Upper lobe of right lung (tissue), 1 donor: ENCODE data around the gene ADAMTS18. TPM values are rescaled to one million over a fixed set of nuclear protein-coding genes. Genes with fewer than 3 reads are reported as not detected.

Source experiments
- ATAC-seq: fragments of 200-7000 bp; cut with Tn5 transposase; one replicate; pipeline ENCODE4 v1.9.1; 2020; ENCODE audit warnings: mild to moderate bottlenecking, moderate library complexity
- DNase-seq: peaks from one replicate; pipeline ENCODE4 v3.0.0-alpha.2; 2020
- H3K27ac ChIP-seq: fragments of 200-600 bp; one replicate; pipeline ENCODE4 v1.8.0; 2022
- H3K27me3 ChIP-seq: fragments of 200-600 bp; one replicate; pipeline ENCODE4 v1.8.0; 2022; ENCODE audit warnings: mild to moderate bottlenecking
- H3K36me3 ChIP-seq: fragments of 200-600 bp; one replicate; pipeline ENCODE4 v1.8.0; 2022
- H3K4me1 ChIP-seq: fragments of 200-600 bp; one replicate; pipeline ENCODE4 v1.8.0; 2022
- H3K4me3 ChIP-seq: fragments of 200-600 bp; one replicate; pipeline ENCODE4 v1.8.0; 2022; ENCODE audit warnings: mild to moderate bottlenecking
- H3K9me3 ChIP-seq: fragments of 200-600 bp; one replicate; pipeline ENCODE4 v1.8.0; 2022
- intact Hi-C: fragments of 100-400 bp; cut with DNase I; formaldehyde crosslinking; loops from one replicate; pipeline ENCODE4 v1.11.0; 2022
- total RNA-seq: library from RNA; stranded (reverse); fragmentation: NEBNext Ultra II Directional; extraction: Animal tissue kit (Norgen Biotek cat#: 25700); gene quantifications from one replicate; pipeline ENCODE4 v1.2.1, GENCODE V29; 2021
- TF ChIP-seq, protein P1 (sequence below): fragments of 200-600 bp; IDR thresholded peaks from one replicate; pipeline ENCODE4 v1.8.0; 2022; ENCODE audit warnings: antibody characterized with exemption
- donor health status: DM: no; HTN: yes; CAD: no; lungs with severe emphysema.

ADAMTS18 gene
- total RNA-seq, 1 donor from 2014 or later: 0.46 TPM

DNA sequence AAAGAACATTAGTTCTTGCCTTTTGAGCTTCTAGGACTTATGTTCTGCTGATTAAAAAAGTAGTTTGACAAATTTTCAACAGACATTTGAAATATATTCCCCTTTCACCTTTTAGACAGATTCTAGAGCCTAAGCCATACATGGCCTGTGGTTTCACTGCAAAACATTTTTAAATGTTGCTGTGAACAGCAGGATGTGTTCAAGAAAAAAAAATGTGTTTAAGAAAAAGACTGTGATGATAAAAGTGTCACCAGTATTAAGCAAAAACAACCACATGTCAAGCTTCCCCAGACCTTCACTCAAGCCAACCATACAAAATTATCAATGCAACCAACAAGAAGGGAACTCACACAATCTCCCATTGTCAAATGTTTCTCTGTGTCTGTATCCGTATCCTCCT is 132.2 kb downstream of the ADAMTS18 start:
- Histone ChIP-seq H3K4me1 (no peaks in the 10 kb centered on the region), H3K27ac (no peak overlapping the region), H3K27me3 (no peaks in the 10 kb centered on the region), H3K4me3 (no peak overlapping the region), H3K9me3 (no peaks in the 10 kb centered on the region), H3K36me3 (no peaks in the 10 kb centered on the region)
- ATAC-seq (no peak), DNase-seq (no peak)
- intact Hi-C loops: no loop called here
- TF ChIP-seq, protein P1, sequence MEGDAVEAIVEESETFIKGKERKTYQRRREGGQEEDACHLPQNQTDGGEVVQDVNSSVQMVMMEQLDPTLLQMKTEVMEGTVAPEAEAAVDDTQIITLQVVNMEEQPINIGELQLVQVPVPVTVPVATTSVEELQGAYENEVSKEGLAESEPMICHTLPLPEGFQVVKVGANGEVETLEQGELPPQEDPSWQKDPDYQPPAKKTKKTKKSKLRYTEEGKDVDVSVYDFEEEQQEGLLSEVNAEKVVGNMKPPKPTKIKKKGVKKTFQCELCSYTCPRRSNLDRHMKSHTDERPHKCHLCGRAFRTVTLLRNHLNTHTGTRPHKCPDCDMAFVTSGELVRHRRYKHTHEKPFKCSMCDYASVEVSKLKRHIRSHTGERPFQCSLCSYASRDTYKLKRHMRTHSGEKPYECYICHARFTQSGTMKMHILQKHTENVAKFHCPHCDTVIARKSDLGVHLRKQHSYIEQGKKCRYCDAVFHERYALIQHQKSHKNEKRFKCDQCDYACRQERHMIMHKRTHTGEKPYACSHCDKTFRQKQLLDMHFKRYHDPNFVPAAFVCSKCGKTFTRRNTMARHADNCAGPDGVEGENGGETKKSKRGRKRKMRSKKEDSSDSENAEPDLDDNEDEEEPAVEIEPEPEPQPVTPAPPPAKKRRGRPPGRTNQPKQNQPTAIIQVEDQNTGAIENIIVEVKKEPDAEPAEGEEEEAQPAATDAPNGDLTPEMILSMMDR: no peak

DNA sequence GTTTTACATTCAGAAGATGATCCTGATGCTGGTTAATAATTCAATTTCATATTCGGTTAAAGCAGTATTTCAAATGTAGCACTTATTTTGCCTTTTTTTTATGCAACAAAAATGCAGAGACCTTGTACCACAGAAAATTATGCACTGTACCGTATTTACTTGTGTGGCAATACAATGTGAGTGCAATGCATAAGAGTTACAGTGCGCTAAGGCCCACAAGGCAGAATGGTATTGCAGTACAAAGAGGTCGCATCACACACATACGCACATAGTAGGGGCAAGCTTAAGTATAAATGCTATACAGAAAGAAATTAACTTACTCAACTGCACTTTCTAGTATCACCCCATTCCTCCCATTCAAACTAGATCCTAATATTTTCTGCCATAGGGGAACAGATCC is 132.6 kb downstream of the ADAMTS18 start:
- no peak for ATAC-seq

DNA sequence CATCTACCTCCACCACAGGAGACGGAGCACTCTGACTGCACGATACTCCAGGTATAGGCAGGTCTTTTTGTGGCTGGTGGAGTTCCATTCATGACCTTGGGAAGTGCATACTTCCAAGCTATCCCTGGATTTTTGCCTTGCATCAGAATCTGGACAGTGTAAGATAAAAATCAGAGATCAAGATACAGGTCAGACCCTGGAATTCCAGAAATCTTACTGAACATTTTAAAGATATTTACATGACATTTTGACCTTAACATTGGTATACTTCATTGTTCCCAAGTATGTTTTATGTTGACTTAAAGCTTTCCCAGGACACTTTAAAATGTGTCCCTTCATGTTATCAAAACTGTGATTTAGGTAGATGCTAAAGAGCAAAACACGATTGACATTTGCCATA is 134.6 kb downstream of the ADAMTS18 start:
- no peak for DNase-seq
- H3K4me1 ChIP-seq: no peaks in the 10 kb centered on the region
- no peak overlapping the region for H3K4me3 ChIP-seq
- no peak overlapping the region for H3K27ac ChIP-seq
- intact Hi-C loops: no loop called here
- TF ChIP-seq, protein P1: no peak
- no peaks in the 10 kb centered on the region for H3K27me3 ChIP-seq
- no peaks in the 10 kb centered on the region for H3K9me3 ChIP-seq
- H3K36me3 ChIP-seq: no peaks in the 10 kb centered on the region
- no peak for ATAC-seq

More for the DNA sequence above, 132.6 kb downstream of the ADAMTS18 start:
- intact Hi-C loops: no loop called here
- no peaks in the 10 kb centered on the region for H3K4me1 ChIP-seq
- no peak for DNase-seq
- no peaks in the 10 kb centered on the region for H3K36me3 ChIP-seq
- H3K9me3 ChIP-seq: no peaks in the 10 kb centered on the region
- no peak overlapping the region for H3K27ac ChIP-seq
- TF ChIP-seq, protein P1: no peak
- no peak overlapping the region for H3K4me3 ChIP-seq
- no peaks in the 10 kb centered on the region for H3K27me3 ChIP-seq

DNA sequence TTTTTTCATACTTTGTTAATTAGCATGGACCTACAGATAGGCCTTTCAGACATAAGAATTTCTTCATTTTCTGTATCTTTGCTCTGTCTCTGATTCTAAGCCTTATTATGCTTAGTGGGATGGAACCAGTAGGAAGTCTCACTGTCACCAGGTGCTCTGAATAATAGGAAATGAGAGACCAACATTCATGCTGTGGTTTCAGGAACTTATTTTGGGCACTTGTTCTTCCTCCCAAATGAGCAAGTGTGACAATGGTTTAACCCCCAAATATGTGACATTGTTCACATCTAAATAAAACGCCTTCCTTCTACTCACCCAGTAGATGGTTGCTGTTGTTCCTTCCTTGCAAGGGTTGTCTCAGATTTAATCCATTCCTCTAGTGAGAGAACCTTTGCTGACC is 135.4 kb downstream of the ADAMTS18 start:
- DNase-seq (no peak), ATAC-seq (no peak)
- no peaks in the 10 kb centered on the region for H3K27me3 ChIP-seq
- intact Hi-C loops: no loop called here
- no peaks in the 10 kb centered on the region for H3K4me1 ChIP-seq
- TF ChIP-seq, protein P1: no peak
- H3K9me3 ChIP-seq: no peaks in the 10 kb centered on the region
- H3K27ac ChIP-seq: no peak overlapping the region
- H3K4me3 ChIP-seq: no peak overlapping the region
- H3K36me3 ChIP-seq: no peaks in the 10 kb centered on the region

DNA sequence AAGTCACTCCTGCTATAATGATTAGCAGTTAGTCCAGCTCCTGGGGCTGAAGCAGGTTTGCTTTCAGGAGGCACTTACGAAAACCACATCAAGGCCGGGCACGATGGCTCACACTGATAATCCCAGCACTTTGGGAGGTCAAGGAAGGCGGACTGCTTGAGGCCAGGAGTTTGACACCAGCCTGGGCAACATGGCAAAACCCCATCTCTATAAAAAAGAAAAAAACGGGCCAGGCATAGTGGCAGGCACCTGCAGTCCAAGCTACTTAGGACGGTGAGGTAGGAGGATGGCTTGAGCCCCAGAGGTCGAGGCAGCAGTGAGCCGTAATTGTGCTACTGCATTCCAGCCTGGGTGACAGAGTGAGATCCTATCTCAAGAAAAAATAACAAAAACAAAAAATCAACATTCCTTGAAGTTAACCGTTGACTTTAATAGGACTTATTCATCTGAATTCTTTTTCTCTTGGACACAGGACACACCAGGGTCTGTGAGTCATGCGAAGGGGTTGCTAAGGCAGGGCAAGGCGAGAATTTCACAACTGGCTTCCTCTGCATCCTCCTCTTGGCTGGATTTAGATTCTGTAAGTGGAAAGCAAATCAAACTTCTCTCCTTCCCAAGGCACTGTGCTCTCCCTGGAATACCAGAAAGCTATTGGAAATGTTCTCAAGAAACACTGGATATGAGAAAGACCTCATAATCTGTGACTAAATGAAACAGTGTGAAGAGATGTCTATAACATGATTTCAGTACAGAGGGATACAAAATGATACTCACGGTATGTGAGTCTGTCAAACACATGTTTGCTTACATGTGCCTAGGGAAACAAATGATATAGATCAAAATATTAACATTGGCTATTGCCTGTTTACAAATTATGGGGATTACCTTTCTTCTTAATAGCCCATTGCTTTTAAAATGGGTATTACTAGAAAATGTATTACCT is 136.1 kb downstream of the ADAMTS18 start:
- DNase-seq: no peak
- H3K36me3 ChIP-seq: no peaks in the 10 kb centered on the region
- H3K4me3 ChIP-seq: no peak overlapping the region
- no peaks in the 10 kb centered on the region for H3K9me3 ChIP-seq
- no peaks in the 10 kb centered on the region for H3K27me3 ChIP-seq
- no peaks in the 10 kb centered on the region for H3K4me1 ChIP-seq
- H3K27ac ChIP-seq: no peak overlapping the region
- TF ChIP-seq, protein P1: no peak
- intact Hi-C loops: no loop called here
- ATAC-seq: no peak
